Kidney (tissue), 14 donors: ENCODE measurements around the gene PARL. TPM values are rescaled to one million over a fixed set of nuclear protein-coding genes. Genes with fewer than 3 reads are reported as not detected.

Experiments
- DNase-seq, 5 donors: peaks; one replicate each; pipeline ENCODE4 v3.0.0-alpha.2; 2013 to 2020
- FAIRE-seq: peaks from 2 replicates; lab custom pipeline; 2012; peaks lifted over from hg19 to GRCh38; lab: Jason Lieb, UNC
- H3K27ac ChIP-seq, 2 donors: one replicate each; pipeline ENCODE4 v1.7.0; 2013; ENCODE audit warnings: low read depth in 2 of 2, low read length in 2 of 2, inconsistent platforms in 1 of 2
- H3K27me3 ChIP-seq: one replicate; pipeline ENCODE4 v1.7.1; 2013; ENCODE audit warnings: low read length, inconsistent platforms; ENCODE audit not compliant: control insufficient read depth, insufficient read depth
- H3K36me3 ChIP-seq, 3 donors: one replicate each; pipeline versions ENCODE4 v1.7.0 to v1.7.1; 2013; ENCODE audit warnings: low read length in 3 of 3, control low read depth in 1 of 3, inconsistent platforms in 1 of 3; ENCODE audit not compliant: insufficient read depth in 3 of 3, control insufficient read depth in 2 of 3
- H3K4me1 ChIP-seq, 3 donors: one replicate each; pipeline versions ENCODE4 v1.7.0 to v1.7.1; 2013; ENCODE audit warnings: low read length in 3 of 3, inconsistent platforms in 1 of 3, low read depth in 1 of 3; ENCODE audit not compliant: control insufficient read depth in 2 of 3, insufficient read depth in 2 of 3
- H3K4me3 ChIP-seq, 3 donors: one replicate each; pipeline versions ENCODE4 v1.7.0 to v1.8.1; 2013; ENCODE audit warnings: low read length in 3 of 3, control low read depth in 1 of 3, inconsistent platforms in 1 of 3
- H3K9ac ChIP-seq, 3 donors: one replicate each; pipeline versions ENCODE4 v1.7.0 to v1.7.1; 2013; ENCODE audit warnings: low read length in 3 of 3, control low read depth in 1 of 3, inconsistent platforms in 1 of 3
- H3K9me3 ChIP-seq, 3 donors: one replicate each; pipeline versions ENCODE4 v1.7.0 to v1.7.1; 2013; ENCODE audit warnings: low read length in 3 of 3, control low read depth in 1 of 3, inconsistent platforms in 1 of 3; ENCODE audit not compliant: control insufficient read depth in 2 of 3, insufficient read depth in 1 of 3
- intact Hi-C: fragments of 100-400 bp; cut with DNase I; formaldehyde crosslinking; loops from one replicate; pipeline ENCODE4 v1.11.1; 2022
- polyA plus RNA-seq: library from polyadenylated mRNA; stranded (reverse); fragments of 350-450 nt; fragmentation: Illumina TruSeq; extraction: RNeasy Lipid Tissue Mini Kit (QIAGEN cat#74804); gene quantifications from one replicate; pipeline ENCODE4 v1.2.3, GENCODE V29; 2014; ENCODE audit warnings: low read depth, low replicate concordance; ENCODE audit not compliant: insufficient read depth
- total RNA-seq: library from RNA; stranded (reverse); fragmentation: NEBNext Ultra II Directional; extraction: Animal tissue kit (Norgen Biotek cat#: 25700); gene quantifications from one replicate; pipeline ENCODE4 v1.2.1, GENCODE V29; 2021
- TF ChIP-seq, protein P1 (sequence below): IDR thresholded peaks from 3 replicates; pipeline ENCODE4 v1.5.1; 2012; ENCODE audit warnings: mild to moderate bottlenecking, moderate library complexity, borderline replicate concordance; ENCODE audit not compliant: insufficient read depth; ENCODE audit errors: extremely low read depth
- donor health status: control.
- donor health status: control.
- donor health status: control.
- donor health status: control.
- donor health status: control.
- donor health status: DM: yes; HTN: yes; CAD: no.
- donor health status: Normal renal cell carcinoma (clear cell type).

PARL gene
- total and polyA plus RNA-seq, 2 donors from 2014 or later, result 70.2 to 88.8 TPM

DNA sequence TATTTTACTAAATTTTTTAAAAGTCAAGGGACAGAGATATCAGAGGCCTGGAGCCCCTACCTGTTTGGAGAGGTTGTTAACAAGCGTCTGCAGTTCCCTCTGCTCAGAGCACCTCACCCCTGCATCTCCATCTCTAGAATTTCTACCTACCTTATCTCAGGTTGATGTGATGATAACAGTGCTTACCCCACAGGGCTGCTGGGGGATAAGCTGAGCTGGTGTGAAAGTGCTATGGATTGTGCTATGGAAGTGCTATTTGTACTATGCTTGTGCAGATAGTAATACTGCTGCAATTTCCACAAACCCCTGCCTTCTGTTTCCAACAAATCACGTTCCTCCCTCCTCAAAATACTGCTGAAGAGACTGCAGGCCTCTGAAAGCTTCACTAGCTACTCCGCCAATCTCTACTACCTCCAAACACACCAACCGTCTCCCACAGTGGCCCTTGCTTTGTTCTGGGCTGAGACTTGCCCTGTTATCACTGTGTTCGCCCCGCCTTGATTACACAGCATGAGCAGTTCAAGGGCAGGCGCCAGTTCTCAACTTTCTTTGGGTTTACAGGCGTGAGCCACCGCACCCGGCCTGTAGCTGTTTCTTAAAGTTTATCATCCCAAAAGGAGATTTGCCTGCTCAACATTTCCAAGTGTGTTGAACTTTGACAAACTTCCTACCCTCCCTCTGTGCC, 28.4 kb upstream of the PARL start:
- no peak overlapping the region for H3K4me3 ChIP-seq
- no peak overlapping the region for H3K27ac ChIP-seq
- intact Hi-C loops, result no loop called here
- no peaks in the 10 kb centered on the region for H3K36me3 ChIP-seq
- TF ChIP-seq, protein P1, sequence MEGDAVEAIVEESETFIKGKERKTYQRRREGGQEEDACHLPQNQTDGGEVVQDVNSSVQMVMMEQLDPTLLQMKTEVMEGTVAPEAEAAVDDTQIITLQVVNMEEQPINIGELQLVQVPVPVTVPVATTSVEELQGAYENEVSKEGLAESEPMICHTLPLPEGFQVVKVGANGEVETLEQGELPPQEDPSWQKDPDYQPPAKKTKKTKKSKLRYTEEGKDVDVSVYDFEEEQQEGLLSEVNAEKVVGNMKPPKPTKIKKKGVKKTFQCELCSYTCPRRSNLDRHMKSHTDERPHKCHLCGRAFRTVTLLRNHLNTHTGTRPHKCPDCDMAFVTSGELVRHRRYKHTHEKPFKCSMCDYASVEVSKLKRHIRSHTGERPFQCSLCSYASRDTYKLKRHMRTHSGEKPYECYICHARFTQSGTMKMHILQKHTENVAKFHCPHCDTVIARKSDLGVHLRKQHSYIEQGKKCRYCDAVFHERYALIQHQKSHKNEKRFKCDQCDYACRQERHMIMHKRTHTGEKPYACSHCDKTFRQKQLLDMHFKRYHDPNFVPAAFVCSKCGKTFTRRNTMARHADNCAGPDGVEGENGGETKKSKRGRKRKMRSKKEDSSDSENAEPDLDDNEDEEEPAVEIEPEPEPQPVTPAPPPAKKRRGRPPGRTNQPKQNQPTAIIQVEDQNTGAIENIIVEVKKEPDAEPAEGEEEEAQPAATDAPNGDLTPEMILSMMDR, result no peak
- H3K27me3 ChIP-seq, result no peaks in the 10 kb centered on the region
- H3K9me3 ChIP-seq, result no peaks in the 10 kb centered on the region
- H3K9ac ChIP-seq, result no peak overlapping the region
- H3K4me1 ChIP-seq, result no peaks in the 10 kb centered on the region
- DNase-seq (peak in 1 of 5 donors; percentile 16), FAIRE-seq (no peak)

DNA sequence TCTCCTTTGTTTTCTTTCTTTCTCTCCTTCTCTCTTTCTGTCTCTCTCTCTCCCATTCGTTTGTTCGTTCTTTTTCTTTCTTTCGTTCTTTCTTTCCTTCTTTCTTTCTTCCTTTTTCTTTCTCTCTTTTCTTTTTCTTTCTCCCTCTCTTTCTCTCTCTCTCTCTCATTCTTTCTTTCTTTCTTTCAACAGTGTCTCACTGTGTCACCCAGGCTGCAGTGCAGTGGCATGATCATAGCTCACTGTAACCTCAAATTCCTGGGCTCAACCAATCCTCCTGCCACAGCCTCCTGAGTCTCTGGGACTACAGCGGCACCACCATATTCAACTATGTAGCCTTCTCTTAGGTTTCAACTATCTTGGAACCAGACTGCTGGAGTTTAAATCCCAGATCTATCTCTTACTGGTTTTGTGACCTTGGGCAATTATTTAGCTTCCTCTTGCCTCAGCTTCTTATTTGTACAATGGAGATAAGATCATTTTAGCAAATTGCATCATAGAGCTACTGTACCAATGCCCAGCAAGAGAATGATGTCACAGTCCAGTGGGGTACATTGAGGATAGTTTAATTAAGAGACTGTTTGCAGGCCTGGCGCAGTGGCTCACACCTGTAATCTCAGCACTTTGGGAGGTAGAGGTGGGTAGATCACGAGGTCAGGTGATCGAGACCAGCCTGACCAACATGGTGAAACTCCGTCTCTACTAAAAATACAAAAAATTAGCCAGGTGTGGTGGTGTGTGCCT, 27.3 kb upstream of the PARL start:
- intact Hi-C loops, result no loop called here
- no peaks in the 10 kb centered on the region for H3K4me1 ChIP-seq
- FAIRE-seq, result no peak

DNA sequence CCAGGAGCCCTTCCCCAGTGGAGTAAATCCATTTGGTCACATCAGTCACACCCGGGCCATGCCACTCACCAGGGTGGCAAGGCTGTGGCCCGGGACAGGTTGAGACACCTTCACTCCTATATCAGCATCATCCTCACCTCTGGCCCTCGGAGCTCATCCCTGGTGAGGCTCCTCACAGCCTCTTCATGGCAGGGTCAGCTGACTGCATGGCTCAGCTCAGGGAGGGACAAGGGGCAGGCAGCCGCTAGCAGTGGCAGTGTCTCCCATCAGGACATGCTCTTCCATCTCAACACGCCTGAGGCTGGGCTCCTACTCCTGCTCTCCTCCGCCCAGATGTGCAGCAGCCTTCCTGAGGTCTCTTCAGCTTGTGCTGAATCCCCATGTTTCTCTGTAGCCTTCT, 26.4 kb upstream of the PARL start:
- intact Hi-C loops, result no loop called here
- H3K9ac ChIP-seq, result no peak overlapping the region
- no peak overlapping the region for H3K27ac ChIP-seq
- no peaks in the 10 kb centered on the region for H3K4me1 ChIP-seq
- TF ChIP-seq, protein P1, result no peak
- no peak for FAIRE-seq
- DNase-seq, result no peak
- no peaks in the 10 kb centered on the region for H3K9me3 ChIP-seq
- H3K36me3 ChIP-seq, result no peaks in the 10 kb centered on the region
- no peak overlapping the region for H3K4me3 ChIP-seq
- no peaks in the 10 kb centered on the region for H3K27me3 ChIP-seq

More for the DNA sequence above, 27.3 kb upstream of the PARL start:
- no peak overlapping the region for H3K9ac ChIP-seq
- H3K9me3 ChIP-seq, result no peaks in the 10 kb centered on the region
- no peak for DNase-seq
- H3K27ac ChIP-seq, result no peak overlapping the region
- H3K27me3 ChIP-seq, result no peaks in the 10 kb centered on the region
- no peak overlapping the region for H3K4me3 ChIP-seq
- TF ChIP-seq, protein P1, result no peak
- no peaks in the 10 kb centered on the region for H3K36me3 ChIP-seq
